Measurements from ENCODE around the gene ACADS.

- TF ChIP-seq CTCF (IDR thresholded peaks at IDR 0.05): no peak
- TF ChIP-seq POLR2A (IDR thresholded peaks at IDR 0.05): no peak
Measured at GRCh38 chr12:120698665-120699064, 27.0 kb upstream of the ACADS start.
